Measurements from ENCODE around the gene TMED1.

TMED1 gene

GRCh38 chr19:10808937-10809649 is 26.9 kb downstream of the TMED1 start:
- DNase-seq = no peak

GRCh38 chr19:10805758-10806247 is 30.2 kb downstream of the TMED1 start:
- no peak for DNase-seq

GRCh38 chr19:10805065-10805757 is 30.8 kb downstream of the TMED1 start:
- DNase-seq = no peak

GRCh38 chr19:10803252-10803651 is 32.8 kb downstream of the TMED1 start:
- DNase-seq = no peak

- no peak for DNase-seq
Measured at GRCh38 chr19:10802479-10802878, 33.5 kb downstream of the TMED1 start.

- no peak for DNase-seq
Measured at GRCh38 chr19:10800488-10800887, 35.5 kb downstream of the TMED1 start.

- DNase-seq = peak; percentile 80
Measured at GRCh38 chr19:10797541-10798256, 38.3 kb downstream of the TMED1 start.

GRCh38 chr19:10797078-10797477 is 38.9 kb downstream of the TMED1 start:
- no peak for DNase-seq

- DNase-seq = no peak
Measured at GRCh38 chr19:10796653-10797052, 39.4 kb downstream of the TMED1 start.

- no peak for DNase-seq
Measured at GRCh38 chr19:10789866-10790265, 46.1 kb downstream of the TMED1 start.

GRCh38 chr19:10788146-10788545 is 47.9 kb downstream of the TMED1 start:
- DNase-seq = no peak

GRCh38 chr19:10784257-10784656 is 51.8 kb downstream of the TMED1 start:
- no peak for DNase-seq

GRCh38 chr19:10782795-10783194 is 53.2 kb downstream of the TMED1 start:
- DNase-seq = no peak

Measured in activated naive CD4-positive, alpha-beta T cell treated with anti-CD3 and anti-CD28 coated beads, Interleukin-2, amount 50 U/mL, for 16 hours (primary cell).